SHP77 treated with DMSO at 0.1 percent for 48 hours (cell line): ENCODE measurements around the gene ZSWIM9.

Source experiments
- DNase-seq: peaks from one replicate; lab custom pipeline; 2025; lab: John Stamatoyannopoulos, UW

ZSWIM9 gene

GRCh38 chr19:48169939-48170803, at the start of gene ZSWIM9, which contains the start of gene LIG1:
Gene ZSWIM9 (plus strand): TSS chr19:48170680. CDS start chr19:48171803, 1,123 bp downstream.
Gene LIG1 (minus strand): TSS chr19:48170344. CDS start chr19:48165566, 4,778 bp downstream.
- peak; percentile 96 for DNase-seq

- DNase-seq, result no peak
These were observed 49.4 kb upstream of the ZSWIM9 start for GRCh38 chr19:48121066-48121465.

- DNase-seq, result no peak
These were observed 48.5 kb upstream of the ZSWIM9 start for GRCh38 chr19:48121909-48122371.

GRCh38 chr19:48122421-48122820, 48.1 kb upstream of the ZSWIM9 start:
- DNase-seq, result no peak

- no peak for DNase-seq
These were observed 46.4 kb upstream of the ZSWIM9 start for GRCh38 chr19:48123907-48124651.

- DNase-seq, result no peak
These were observed 42.9 kb upstream of the ZSWIM9 start for GRCh38 chr19:48127561-48127960.

GRCh38 chr19:48133094-48133493, 37.4 kb upstream of the ZSWIM9 start:
- no peak for DNase-seq

GRCh38 chr19:48135411-48135810, 35.1 kb upstream of the ZSWIM9 start:
- no peak for DNase-seq

GRCh38 chr19:48136547-48136946, 33.9 kb upstream of the ZSWIM9 start:
- no peak for DNase-seq

- DNase-seq, result no peak
These were observed 33.1 kb upstream of the ZSWIM9 start for GRCh38 chr19:48137411-48137810.

GRCh38 chr19:48139053-48139452, 31.4 kb upstream of the ZSWIM9 start:
- no peak for DNase-seq

GRCh38 chr19:48147597-48148175, 22.8 kb upstream of the ZSWIM9 start:
- DNase-seq, result no peak

- DNase-seq, result no peak
These were observed 21.9 kb upstream of the ZSWIM9 start for GRCh38 chr19:48148576-48148975.

- no peak for DNase-seq
These were observed 21.1 kb upstream of the ZSWIM9 start for GRCh38 chr19:48149430-48149829.

GRCh38 chr19:48152551-48152950, 17.9 kb upstream of the ZSWIM9 start:
- peak; percentile 4 for DNase-seq

- DNase-seq, result no peak
These were observed 16.5 kb upstream of the ZSWIM9 start for GRCh38 chr19:48154003-48154402.

- DNase-seq, result no peak
These were observed 12.2 kb upstream of the ZSWIM9 start for GRCh38 chr19:48158210-48158790.

- no peak for DNase-seq
These were observed 1.8 kb upstream of the ZSWIM9 start for GRCh38 chr19:48168689-48169088.

GRCh38 chr19:48169578-48169938, 922 bp upstream of the ZSWIM9 start:
- peak; percentile 34 for DNase-seq

- no peak for DNase-seq
These were observed 402 bp downstream of the ZSWIM9 start for GRCh38 chr19:48170817-48171347.

GRCh38 chr19:48171710-48172109, 1.2 kb downstream of the ZSWIM9 start:
- DNase-seq, result peak; percentile 33

- no peak for DNase-seq
These were observed 4.1 kb downstream of the ZSWIM9 start for GRCh38 chr19:48174445-48175030.
